Thoracic aorta (tissue), 2 donors: ENCODE measurements around the gene PTPRN2. TPM values are rescaled to one million over a fixed set of nuclear protein-coding genes. Genes with fewer than 3 reads are reported as not detected.

Experiments
- ATAC-seq: fragments of 150-250 bp; one replicate; pipeline ENCODE4 v1.8.0; 2017; ENCODE audit warnings: low read depth; ENCODE audit not compliant: insufficient number of reproducible peaks, low FRiP score
- DNase-seq: peaks from one replicate; pipeline ENCODE4 v3.0.0-alpha.2; 2020; ENCODE audit warnings: low spot score
- H3K27ac ChIP-seq, 2 donors: fragments of 200-600 bp; sonication (generic); 1 replicate in 1 of 2; 2 replicates in 1 of 2; pipeline ENCODE4 v1.5.1; 2016; ENCODE audit warnings: mild to moderate bottlenecking in 2 of 2, moderate library complexity in 2 of 2
- H3K27me3 ChIP-seq: fragments of 200-600 bp; sonication (generic); replicated peaks from 2 replicates; pipeline ENCODE4 v1.6.0; 2016; ENCODE audit warnings: mild to moderate bottlenecking; ENCODE audit not compliant: insufficient read depth
- H3K36me3 ChIP-seq: fragments of 200-600 bp; sonication (generic); one replicate; pipeline ENCODE4 v1.5.1; 2016
- H3K4me1 ChIP-seq, 2 donors: fragments of 200-600 bp; sonication (generic); 1 replicate in 1 of 2; 2 replicates in 1 of 2; pipeline versions ENCODE4 v1.5.1 to v1.6.0; 2016; ENCODE audit warnings: low read depth in 2 of 2, mild to moderate bottlenecking in 1 of 2; ENCODE audit not compliant: control insufficient read depth in 1 of 2
- H3K4me3 ChIP-seq: fragments of 200-600 bp; sonication (generic); 2 replicates; pipeline ENCODE4 v1.5.1; 2016; ENCODE audit warnings: mild to moderate bottlenecking
- H3K9me3 ChIP-seq: fragments of 200-600 bp; sonication (generic); 2 replicates; pipeline ENCODE4 v1.5.1; 2016
- CTCF ChIP-seq: fragments of 200-600 bp; sonication (generic); IDR thresholded peaks from one replicate; pipeline ENCODE4 v1.5.1; 2019; ENCODE audit warnings: antibody characterized with exemption
- total RNA-seq, 2 donors: library from RNA; depleted of rRNA; stranded (reverse); fragments of >200 nt; gene quantifications; one replicate each; pipeline versions ENCODE4 v1.1.0 to v1.2.3, GENCODE V29; 2016

PTPRN2 gene
- total RNA-seq, 2 donors from 2014 or later, result 2.2 to 3.1 TPM

GRCh38 chr7:157834501-157835163 lies 753.0 kb downstream of the PTPRN2 start:
- DNase-seq (no peak), ATAC-seq (no peak)
- H3K4me3 ChIP-seq, result no peak overlapping the region
- no peak for TF ChIP-seq CTCF
- no peak overlapping the region for H3K27ac ChIP-seq
- no peaks in the 10 kb centered on the region for H3K9me3 ChIP-seq
- H3K36me3 ChIP-seq, result no peaks in the 10 kb centered on the region
- no peaks in the 10 kb centered on the region for H3K27me3 ChIP-seq
- no peaks in the 10 kb centered on the region for H3K4me1 ChIP-seq

GRCh38 chr7:157832866-157833607 lies 754.6 kb downstream of the PTPRN2 start:
- DNase-seq (no peak), ATAC-seq (no peak)
- Histone ChIP-seq H3K27me3 (no peaks in the 10 kb centered on the region), H3K27ac (no peak overlapping the region), H3K9me3 (no peaks in the 10 kb centered on the region), H3K4me1 (no peaks in the 10 kb centered on the region), H3K36me3 (no peaks in the 10 kb centered on the region), H3K4me3 (no peak overlapping the region)
- no peak for TF ChIP-seq CTCF

- DNase-seq (no peak), ATAC-seq (no peak)
- Histone ChIP-seq H3K4me3 (no peak overlapping the region), H3K9me3 (no peaks in the 10 kb centered on the region), H3K36me3 (no peaks in the 10 kb centered on the region), H3K4me1 (no peaks in the 10 kb centered on the region), H3K27me3 (no peaks in the 10 kb centered on the region), H3K27ac (no peak overlapping the region)
- no peak for TF ChIP-seq CTCF
These were observed 755.2 kb downstream of the PTPRN2 start for GRCh38 chr7:157832421-157832820.

GRCh38 chr7:157832006-157832405 lies 755.6 kb downstream of the PTPRN2 start:
- H3K27me3 ChIP-seq, result no peaks in the 10 kb centered on the region
- no peak for DNase-seq

More at GRCh38 chr7:157832006-157832405, 755.6 kb downstream of the PTPRN2 start:
- Histone ChIP-seq H3K27ac (no peak overlapping the region), H3K4me3 (no peak overlapping the region), H3K36me3 (no peaks in the 10 kb centered on the region), H3K4me1 (no peaks in the 10 kb centered on the region), H3K9me3 (no peaks in the 10 kb centered on the region)
- no peak for ATAC-seq
- TF ChIP-seq CTCF, result no peak
